Hepatocyte (in vitro differentiated cells): ENCODE results near the gene CINP. TPM values are rescaled to one million over a fixed set of nuclear protein-coding genes. Genes with fewer than 3 reads are reported as not detected.
A peak's percentile ranks its signal among the peaks of the same experiment; 100 is the strongest.
"Not testable (repeated sequence)": the region's sequence is repeated elsewhere in the genome, so short reads cannot be mapped to it uniquely, and the experiment has no call there.

Experiments
- DNase-seq: peaks from one replicate; pipeline ENCODE4 v3.0.0-alpha.2; 2016; ENCODE audit warnings: low spot score
- H2AFZ ChIP-seq: fragments of 200-600 bp; sonication (generic); 2 replicates; pipeline ENCODE4 v1.6.0; 2016; ENCODE audit warnings: antibody characterized with exemption, mild to moderate bottlenecking
- H3K27ac ChIP-seq: fragments of 200-600 bp; sonication (generic); 2 replicates; pipeline ENCODE4 v1.5.1; 2016; ENCODE audit warnings: mild to moderate bottlenecking
- H3K27me3 ChIP-seq: fragments of 200-600 bp; sonication (generic); 2 replicates; pipeline ENCODE4 v1.6.1; 2016
- H3K36me3 ChIP-seq: fragments of 200-600 bp; sonication (generic); replicated peaks from 2 replicates; pipeline ENCODE4 v1.5.1; 2016; ENCODE audit warnings: low read depth; ENCODE audit not compliant: insufficient read depth
- H3K4me1 ChIP-seq: fragments of 200-600 bp; sonication (generic); 2 replicates; pipeline ENCODE4 v1.5.1; 2016; ENCODE audit warnings: mild to moderate bottlenecking, moderate library complexity; ENCODE audit not compliant: insufficient read depth
- H3K4me2 ChIP-seq: fragments of 200-600 bp; sonication (generic); 2 replicates; pipeline ENCODE4 v1.6.0; 2016
- H3K4me3 ChIP-seq: fragments of 200-600 bp; sonication (generic); 2 replicates; pipeline ENCODE4 v1.5.1; 2016; ENCODE audit warnings: mild to moderate bottlenecking
- H3K79me2 ChIP-seq: fragments of 200-600 bp; sonication (generic); 2 replicates; pipeline ENCODE4 v1.6.0; 2017; ENCODE audit warnings: mild to moderate bottlenecking
- H3K9me2 ChIP-seq: fragments of 200-600 bp; sonication (generic); replicated peaks from 2 replicates; pipeline ENCODE4 v1.6.0; 2017; ENCODE audit warnings: mild to moderate bottlenecking; ENCODE audit not compliant: insufficient read depth
- H3K9me3 ChIP-seq: fragments of 200-600 bp; sonication (generic); 2 replicates; pipeline ENCODE4 v1.5.1; 2016; ENCODE audit warnings: low read depth, mild to moderate bottlenecking
- H4K20me1 ChIP-seq: fragments of 200-600 bp; sonication (generic); 2 replicates; pipeline ENCODE4 v1.6.0; 2016; ENCODE audit warnings: mild to moderate bottlenecking; ENCODE audit not compliant: insufficient read depth, poor library complexity, severe bottlenecking
- CTCF ChIP-seq: fragments of 200-600 bp; sonication (generic); IDR thresholded peaks from 2 replicates; pipeline ENCODE4 v1.5.1; 2016; ENCODE audit warnings: antibody characterized with exemption, mild to moderate bottlenecking; ENCODE audit not compliant: poor library complexity
- EZH2 ChIP-seq: fragments of 200-600 bp; sonication (generic); IDR thresholded peaks from 2 replicates; pipeline ENCODE4 v1.6.1; 2016; ENCODE audit warnings: antibody characterized with exemption, mild to moderate bottlenecking, borderline replicate concordance
- EZH2phosphoT487 ChIP-seq: fragments of 200-600 bp; sonication (generic); IDR thresholded peaks from one replicate; pipeline ENCODE4 v1.6.1; 2018; ENCODE audit warnings: antibody characterized with exemption, mild to moderate bottlenecking, low read depth, moderate library complexity; ENCODE audit not compliant: unreplicated experiment, severe bottlenecking
- WGBS: methylation state at CpG from one replicate; pipeline ENCODE4 v1.1.6; 2016; ENCODE audit warnings: low lambda C conversion rate; ENCODE audit errors: missing lambda C conversion rate; 5-methylcytosine and 5-hydroxymethylcytosine counted together
- polyA plus RNA-seq: library from polyadenylated mRNA; unstranded; fragments of >200 nt; fragmentation: Nextera tagmentation; extraction: Ambion mirVana; gene quantifications from 2 replicates; pipeline ENCODE4 v1.2.1, GENCODE V29; 2016
- total RNA-seq: library from RNA; depleted of rRNA; stranded (reverse); fragments of >200 nt; gene quantifications from 2 replicates; pipeline ENCODE4 v1.2.3, GENCODE V29; 2014

The CINP gene
- total and polyA plus RNA-seq, 2 experiments from 2014 or later: 22.9 to 40.2 TPM

GRCh38 chr14:102304611-102305506, 57.8 kb downstream of the CINP start, which contains the start of gene MOK:
Gene MOK (minus strand): TSS chr14:102305164. CDS start chr14:102304968, 196 bp downstream.
- Histone ChIP-seq H4K20me1 (no peaks in the 10 kb centered on the region), H3K27ac (peak within 1 kb of the TSS; percentile 68)
- 3% methylated on average over 43 of the region's 53 CpGs for WGBS

GRCh38 chr14:102303664-102304063, 59.0 kb downstream of the CINP start:
- WGBS: 98% methylated on average over 3 of the region's 3 CpGs
- Histone ChIP-seq H3K4me2 (peak overlapping the region; percentile 80), H3K79me2 (peaks cover 15% of the 10 kb centered on the region)

More at GRCh38 chr14:102304611-102305506, 57.8 kb downstream of the CINP start, which contains the start of gene MOK:
- peak; percentile 97 for DNase-seq
- H2AFZ ChIP-seq: peak within 1 kb of the TSS; percentile 88
- no peaks in the 10 kb centered on the region for H3K4me1 ChIP-seq
- H3K4me3 ChIP-seq: peak within 1 kb of the TSS; percentile 78
- peak within 1 kb of the TSS; percentile 80 for H3K4me2 ChIP-seq
- peaks cover 15% of the 10 kb centered on the region for H3K79me2 ChIP-seq
- no peaks in the 10 kb centered on the region for H3K27me3 ChIP-seq
- no peaks in the 10 kb centered on the region for H3K36me3 ChIP-seq
- TF ChIP-seq EZH2 (no peak), EZH2phosphoT487 (no peak), CTCF (no peak)
- no peaks in the 10 kb centered on the region for H3K9me2 ChIP-seq
- no peaks in the 10 kb centered on the region for H3K9me3 ChIP-seq

DNA sequence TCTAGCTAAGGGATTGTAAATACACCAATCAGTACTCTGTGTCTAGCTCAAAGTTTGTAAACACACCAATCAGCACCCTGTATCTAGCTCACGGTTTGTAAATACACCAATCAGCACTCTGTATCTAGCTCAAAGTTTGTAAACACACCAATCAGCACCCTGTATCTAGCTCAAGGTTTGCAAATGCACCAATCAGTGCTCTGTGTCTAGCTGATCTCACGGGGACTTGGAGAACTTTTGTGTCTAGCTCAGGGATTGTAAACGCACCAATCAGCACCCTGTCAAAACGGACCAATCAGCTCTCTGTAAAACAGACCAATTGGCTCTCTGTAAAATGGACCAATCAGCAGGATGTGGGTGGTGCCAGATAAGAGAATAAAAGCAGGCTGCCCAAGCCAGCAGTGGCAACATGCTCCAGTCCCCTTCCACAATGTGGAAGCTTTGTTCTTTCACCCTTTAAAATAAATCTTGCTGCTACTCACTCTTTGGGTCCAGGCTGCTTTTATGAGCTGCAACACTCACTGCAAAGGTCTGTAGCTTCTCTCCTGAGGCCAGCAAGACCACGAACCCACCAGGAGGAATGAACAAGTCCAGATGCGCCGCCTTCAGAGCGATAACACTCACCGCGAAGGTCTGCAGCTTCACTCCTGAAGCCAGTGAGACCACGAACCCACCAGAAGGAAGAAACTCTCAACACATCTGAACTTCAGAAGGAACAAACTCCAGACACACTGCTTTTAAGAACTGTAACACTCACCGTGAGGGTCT, 64.2 kb downstream of the CINP start:
- H3K4me2 ChIP-seq, H2AFZ ChIP-seq, H3K36me3 ChIP-seq, H3K27ac ChIP-seq, H3K4me1 ChIP-seq, H3K27me3 ChIP-seq, H4K20me1 ChIP-seq, H3K9me3 ChIP-seq, H3K9me2 ChIP-seq, DNase-seq, H3K4me3 ChIP-seq: not testable (repeated sequence)
- H3K79me2 ChIP-seq: peaks cover 13% of the 10 kb centered on the region
- 85% methylated on average over 12 of the region's 12 CpGs for WGBS

More at GRCh38 chr14:102303664-102304063, 59.0 kb downstream of the CINP start:
- TF ChIP-seq EZH2phosphoT487 (no peak), CTCF (no peak), EZH2 (no peak)
- no peak for DNase-seq
- Histone ChIP-seq H3K9me2 (no peaks in the 10 kb centered on the region), H4K20me1 (no peaks in the 10 kb centered on the region), H3K27me3 (no peaks in the 10 kb centered on the region), H3K36me3 (no peaks in the 10 kb centered on the region), H2AFZ (no peak overlapping the region), H3K27ac (no peak overlapping the region), H3K9me3 (no peaks in the 10 kb centered on the region), H3K4me1 (no peaks in the 10 kb centered on the region), H3K4me3 (no peak overlapping the region)

Other genes starting within 250 kb of the CINP start
- gene WDR20, start 223.0 kb downstream of the CINP start, total RNA-seq: 24.0 and 32.9 TPM in 2 replicates
- 15.3 and 20.2 TPM in 2 replicates for gene WDR20, start 223.0 kb downstream of the CINP start, polyA plus RNA-seq
- gene MOK, start 57.7 kb downstream of the CINP start, total RNA-seq: 8.3 and 9.3 TPM in 2 replicates
- 8.8 and 13.5 TPM in 2 replicates for gene MOK, start 57.7 kb downstream of the CINP start, polyA plus RNA-seq
- 8.3 and 11.1 TPM in 2 replicates for gene ZNF839, start 43.1 kb downstream of the CINP start, total RNA-seq
- 8.8 and 9.8 TPM in 2 replicates for gene ZNF839, start 43.1 kb downstream of the CINP start, polyA plus RNA-seq
- 12.4 and 20.1 TPM in 2 replicates for gene TECPR2, start 51 bp upstream of the CINP start, total RNA-seq
- 7.3 and 9.5 TPM in 2 replicates for gene TECPR2, start 51 bp upstream of the CINP start, polyA plus RNA-seq
- gene ANKRD9, start 146.9 kb upstream of the CINP start, total RNA-seq: 43.8 and 46.5 TPM in 2 replicates
- 88.1 and 90.7 TPM in 2 replicates for gene ANKRD9, start 146.9 kb upstream of the CINP start, polyA plus RNA-seq
- gene RCOR1, start 229.8 kb upstream of the CINP start, total RNA-seq: 27.0 and 30.2 TPM in 2 replicates
- gene RCOR1, start 229.8 kb upstream of the CINP start, polyA plus RNA-seq: 9.9 and 12.2 TPM in 2 replicates